ENCODE data around the gene DOCK2.

DNA sequence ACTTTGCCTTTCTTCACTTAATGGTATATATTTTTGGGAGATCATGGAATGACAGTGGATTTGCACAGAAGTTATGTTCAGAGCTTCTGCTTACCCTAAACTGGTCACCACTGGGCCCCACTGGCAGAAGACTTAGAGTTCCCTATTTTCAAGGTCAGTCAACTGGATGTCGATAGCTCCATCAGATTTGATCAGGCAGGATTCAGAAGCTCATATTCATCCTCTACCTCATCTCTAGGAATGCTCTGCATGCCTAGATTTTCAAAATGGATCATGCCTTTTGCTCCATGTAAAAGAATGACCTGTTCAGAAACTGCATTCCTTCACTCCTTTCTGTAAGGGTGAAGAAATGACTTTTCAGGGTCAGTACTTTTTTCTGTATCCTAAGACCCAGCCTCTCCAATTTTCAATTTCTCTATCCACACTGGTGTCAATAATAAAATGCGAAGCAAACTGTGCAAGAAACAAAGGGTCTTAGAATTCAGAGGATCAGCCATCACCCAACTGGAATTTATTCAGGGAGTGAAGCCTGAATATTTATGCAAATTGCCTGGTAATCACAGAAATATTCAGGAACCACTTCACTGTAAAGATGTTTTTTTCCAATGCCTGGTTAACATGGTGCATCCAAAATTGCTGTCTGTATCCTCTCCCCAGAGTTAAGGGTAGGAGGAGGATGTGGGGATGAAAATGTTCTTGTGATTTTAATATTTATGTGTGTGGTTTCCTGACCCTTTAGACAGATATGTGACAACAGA, 125.4 kb downstream of the DOCK2 start:
- TF ChIP-seq EZH2 (IDR thresholded peaks at IDR 0.05; ENCODE audit: low read length, unreplicated experiment) (no peak), EZH2phosphoT487 (IDR thresholded peaks at IDR 0.05; ENCODE audit: borderline replicate concordance, low read length) (no peak)
- TF ChIP-seq, protein P1, sequence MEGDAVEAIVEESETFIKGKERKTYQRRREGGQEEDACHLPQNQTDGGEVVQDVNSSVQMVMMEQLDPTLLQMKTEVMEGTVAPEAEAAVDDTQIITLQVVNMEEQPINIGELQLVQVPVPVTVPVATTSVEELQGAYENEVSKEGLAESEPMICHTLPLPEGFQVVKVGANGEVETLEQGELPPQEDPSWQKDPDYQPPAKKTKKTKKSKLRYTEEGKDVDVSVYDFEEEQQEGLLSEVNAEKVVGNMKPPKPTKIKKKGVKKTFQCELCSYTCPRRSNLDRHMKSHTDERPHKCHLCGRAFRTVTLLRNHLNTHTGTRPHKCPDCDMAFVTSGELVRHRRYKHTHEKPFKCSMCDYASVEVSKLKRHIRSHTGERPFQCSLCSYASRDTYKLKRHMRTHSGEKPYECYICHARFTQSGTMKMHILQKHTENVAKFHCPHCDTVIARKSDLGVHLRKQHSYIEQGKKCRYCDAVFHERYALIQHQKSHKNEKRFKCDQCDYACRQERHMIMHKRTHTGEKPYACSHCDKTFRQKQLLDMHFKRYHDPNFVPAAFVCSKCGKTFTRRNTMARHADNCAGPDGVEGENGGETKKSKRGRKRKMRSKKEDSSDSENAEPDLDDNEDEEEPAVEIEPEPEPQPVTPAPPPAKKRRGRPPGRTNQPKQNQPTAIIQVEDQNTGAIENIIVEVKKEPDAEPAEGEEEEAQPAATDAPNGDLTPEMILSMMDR (conservative IDR thresholded peaks at IDR 0.05; ENCODE audit: low read depth, low read length) = no peak

Data from PC-3 (cell line).